HepG2 (cell line): ENCODE data around the gene URGCP. TPM values are rescaled to one million over a fixed set of nuclear protein-coding genes. Genes with fewer than 3 reads are reported as not detected.

Source experiments
- ATAC-seq: fragments of 200-7000 bp; cut with Tn5 transposase; 3 replicates; pipeline ENCODE4 v1.9.1; 2020; ENCODE audit warnings: mild to moderate bottlenecking, moderate library complexity
- BruUV-seq: library from RNA; stranded (reverse); fragments of 400-500 nt; replicated peaks from 2 replicates; lab custom pipeline; 2021; lab: Mats Ljungman, UMichigan
- CTCF ChIA-PET: fragments of 300-600 bp; formaldehyde crosslinking; extraction: SDS; loops from one replicate; lab custom pipeline; 2021; ENCODE audit warnings: low total read pairs, inconsistent platforms, low intra/inter-chr PET ratio; lab: Yijun Ruan, JAX
- POLR2A ChIA-PET: fragments of 350-600 bp; sonication (Branson Sonifier 250); formaldehyde crosslinking; loops from one replicate; lab custom pipeline; 2020; ENCODE audit warnings: antibody characterized with exemption, inconsistent platforms; lab: Yijun Ruan, JAX
- DNase-seq: peaks from one replicate; pipeline ENCODE4 v3.0.0-alpha.2; 2015; ENCODE audit warnings: low spot score
- FAIRE-seq: peaks from 3 replicates; lab custom pipeline; 2011; peaks lifted over from hg19 to GRCh38; lab: Jason Lieb, UNC
- H2AFZ ChIP-seq: one replicate; pipeline ENCODE4 v1.6.1; 2011; ENCODE audit warnings: low read length, inconsistent platforms
- H3K27ac ChIP-seq: fragments of 300-600 bp; 3 replicates; pipeline ENCODE4 v1.8.0; 2011; ENCODE audit warnings: mixed run types, mild to moderate bottlenecking, mixed read lengths, low read length, inconsistent platforms; ENCODE audit not compliant: insufficient read depth; ENCODE audit errors: extremely low read length
- H3K27me3 ChIP-seq, 2 experiments: fragments of 200-600 bp in 1 of 2; 2 replicates in 1 of 2; 3 replicates in 1 of 2; pipeline versions ENCODE4 v1.6.0 to v1.8.0; 2011; ENCODE audit warnings: low read length in 2 of 2, mild to moderate bottlenecking in 2 of 2, moderate library complexity in 2 of 2, inconsistent platforms in 1 of 2; ENCODE audit not compliant: insufficient read depth in 2 of 2, control insufficient read depth in 1 of 2
- H3K36me3 ChIP-seq, 2 experiments: fragments of 200-600 bp in 1 of 2; replicated peaks in 1 of 2; 2 replicates in 1 of 2; 3 replicates in 1 of 2; pipeline versions ENCODE4 v1.5.1 to v1.8.0; 2011; ENCODE audit warnings: low read length in 2 of 2, inconsistent platforms in 1 of 2; ENCODE audit not compliant: insufficient read depth in 2 of 2, control insufficient read depth in 1 of 2
- H3K4me1 ChIP-seq: 2 replicates; pipeline ENCODE4 v1.5.1; 2012; ENCODE audit warnings: low read length, inconsistent platforms; ENCODE audit not compliant: insufficient read depth
- H3K4me2 ChIP-seq: 2 replicates; pipeline ENCODE4 v1.6.0; 2011; ENCODE audit warnings: low read depth, low read length, inconsistent platforms
- H3K4me3 ChIP-seq, 3 experiments: fragments of 200-600 bp in 1 of 3; sonication (generic), shearing (Covaris generic) in 1 of 3; replicated peaks in 1 of 3; 2 replicates each; pipeline ENCODE4 v1.5.1; 2011 to 2016; ENCODE audit warnings: low read length in 3 of 3, inconsistent platforms in 2 of 3, low read depth in 2 of 3, mild to moderate bottlenecking in 2 of 3, control low read depth in 1 of 3, mixed read lengths in 1 of 3; ENCODE audit not compliant: insufficient read depth in 1 of 3
- H3K79me2 ChIP-seq: one replicate; pipeline ENCODE4 v1.6.1; 2011; ENCODE audit warnings: low read length, inconsistent platforms; ENCODE audit not compliant: insufficient read depth
- H3K9ac ChIP-seq: 2 replicates; pipeline ENCODE4 v1.6.0; 2011; ENCODE audit warnings: mild to moderate bottlenecking, low read depth, low read length, inconsistent platforms; ENCODE audit not compliant: insufficient read depth
- H3K9me3 ChIP-seq: 2 replicates; pipeline ENCODE4 v1.5.1; 2012; ENCODE audit warnings: mild to moderate bottlenecking, low read length
- H4K20me1 ChIP-seq: 2 replicates; pipeline ENCODE4 v1.6.0; 2011; ENCODE audit warnings: inconsistent platforms, mild to moderate bottlenecking, low read length, moderate library complexity; ENCODE audit not compliant: insufficient read depth
- ARNT ChIP-seq: fragments of 450-650 bp; IDR thresholded peaks from 2 replicates; pipeline ENCODE4 v1.6.1; 2017
- KLF15 ChIP-seq: sonication (generic); formaldehyde crosslinking; IDR thresholded peaks from 2 replicates; pipeline ENCODE4 v1.8.1; 2023; ENCODE audit warnings: borderline replicate concordance, mild to moderate bottlenecking, inconsistent platforms, missing genetic modification reagents, mixed read lengths
- SIX1 ChIP-seq: sonication (generic); formaldehyde crosslinking; IDR thresholded peaks from 2 replicates; pipeline ENCODE4 v1.4.0; 2020; ENCODE audit warnings: missing genetic modification reagents, borderline replicate concordance
- SMAD3 ChIP-seq: sonication (generic); formaldehyde crosslinking; IDR thresholded peaks from 2 replicates; pipeline ENCODE4 v1.4.0; 2020; ENCODE audit warnings: missing genetic modification reagents
- SOX6 ChIP-seq, 2 experiments: fragments of 450-650 bp in 1 of 2; sonication (generic) in 1 of 2; formaldehyde crosslinking in 1 of 2; IDR thresholded peaks; 2 replicates each; pipeline versions ENCODE4 v1.4.0 to v1.6.1; 2017 to 2020; ENCODE audit warnings: antibody characterized with exemption in 1 of 2, mild to moderate bottlenecking in 1 of 2, missing genetic modification reagents in 1 of 2
- SUZ12 ChIP-seq: fragments of 150-350 bp; IDR thresholded peaks from 2 replicates; pipeline ENCODE4 v1.6.1; 2014; ENCODE audit warnings: low read depth, low read length
- ZBTB42 ChIP-seq: sonication (generic); formaldehyde crosslinking; IDR thresholded peaks from 2 replicates; pipeline ENCODE4 v1.5.0; 2020; ENCODE audit warnings: mild to moderate bottlenecking, missing genetic modification reagents
- ZC3H4 ChIP-seq: sonication (generic); formaldehyde crosslinking; IDR thresholded peaks from 2 replicates; pipeline ENCODE4 v1.4.0; 2020; ENCODE audit warnings: missing genetic modification reagents, borderline replicate concordance
- ZKSCAN8 ChIP-seq: IDR thresholded peaks from 2 replicates; pipeline ENCODE4 v1.6.1; 2016; ENCODE audit warnings: borderline replicate concordance, missing genetic modification reagents, missing compliant biosample characterization
- ZNF543 ChIP-seq: sonication (generic); formaldehyde crosslinking; IDR thresholded peaks from 2 replicates; pipeline ENCODE4 v1.4.0; 2020; ENCODE audit warnings: mild to moderate bottlenecking, missing genetic modification reagents
- ZNF556 ChIP-seq: sonication (generic); formaldehyde crosslinking; IDR thresholded peaks from 2 replicates; pipeline ENCODE4 v1.4.0; 2020; ENCODE audit warnings: mild to moderate bottlenecking, missing genetic modification reagents, borderline replicate concordance
- ZNF781 ChIP-seq: sonication (generic); formaldehyde crosslinking; IDR thresholded peaks from 2 replicates; pipeline ENCODE4 v1.5.1; 2020; ENCODE audit warnings: borderline replicate concordance, mild to moderate bottlenecking, missing genetic modification reagents; ENCODE audit errors: not compliant biosample characterization
- WGBS: methylation state at CpG from one replicate; pipeline ENCODE4 v1.1.6; 2017; ENCODE audit warnings: low lambda C conversion rate; 5-methylcytosine and 5-hydroxymethylcytosine counted together
- in situ Hi-C: cut with HindIII; loops from 2 replicates; pipeline ENCODE4 v1.10.0; 2017; ENCODE audit warnings: low pct_unique_long_range_greater_than_20kb; ENCODE audit not compliant: extremely low pct_ligation_motif_present
- intact Hi-C: fragments of 100-400 bp; cut with micrococcal nuclease; formaldehyde crosslinking; loops from one replicate; pipeline ENCODE4 v1.10.0; 2022; ENCODE audit not compliant: unreplicated experiment
- polyA plus RNA-seq, 8 experiments: library from polyadenylated mRNA; depleted of rRNA in 3 of 8; stranded (reverse) in 7 of 8; unstranded in 1 of 8; fragments of >200 nt; fragmentation: Illumina TruSeq in 4 of 8; extraction: Trizol in 4 of 8; gene quantifications; 2 replicates each; pipeline versions ENCODE4 v1.2.1 to v1.2.3, GENCODE V29; 2011 to 2016; ENCODE audit warnings: low read depth in 4 of 8, missing spikeins in 1 of 8, mixed read lengths in 1 of 8; ENCODE audit not compliant: insufficient read depth in 1 of 8
- total RNA-seq, 5 experiments: library from RNA; depleted of rRNA; stranded (reverse); fragments of >200 nt; fragmentation: Illumina TruSeq; extraction: Trizol; gene quantifications; 2 replicates each; pipeline ENCODE4 v1.2.3, GENCODE V29; 2016; ENCODE audit warnings: low read depth in 1 of 5
- TF ChIP-seq, protein P1 (sequence below): sonication (generic); formaldehyde crosslinking; IDR thresholded peaks from 2 replicates; pipeline ENCODE4 v1.5.1; 2020; ENCODE audit warnings: missing genetic modification reagents, mild to moderate bottlenecking, borderline replicate concordance
- TF ChIP-seq, protein P2 (sequence below): sonication (generic); formaldehyde crosslinking; IDR thresholded peaks from 2 replicates; pipeline ENCODE4 v1.4.0; 2020; ENCODE audit warnings: missing genetic modification reagents

URGCP gene
- total and polyA plus RNA-seq, 2 of the 13 experiments (the other 11 are each of a cell fraction or from before 2014, with no cell fraction given): 22.3 to 25.8 TPM

DNA sequence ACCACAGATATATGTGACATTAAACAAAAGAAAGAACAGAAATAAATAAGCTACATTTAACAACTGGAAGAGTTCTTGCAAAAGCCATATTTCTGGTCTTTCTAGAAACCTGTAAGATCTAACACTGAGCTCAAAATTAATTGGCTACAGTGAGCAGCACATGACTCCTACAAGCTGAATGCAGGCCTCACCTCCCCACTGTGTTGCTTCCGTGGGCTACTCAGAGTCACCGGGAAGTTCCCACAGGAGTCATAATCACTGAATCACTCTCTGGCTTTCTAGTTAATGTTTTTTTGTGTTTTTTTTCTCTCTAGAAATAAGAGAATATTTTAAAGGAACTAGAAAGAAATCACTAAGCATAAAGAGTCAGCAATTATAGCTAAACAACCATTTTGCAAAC, 26.9 kb downstream of the URGCP start:
- ChIA-PET CTCF (no interaction called here), POLR2A (interaction anchor here (1.3 kb wide), 1 partner anchor 10 kb away, joined by 6 read pairs; the partner anchor contains the start of gene MRPS24)
- Histone ChIP-seq H3K36me3 (peaks cover 29 to 80% of the 10 kb centered on the region in 2 experiments; a peak in 4 of 5 replicates), H3K4me3 (no peak overlapping the region), H2AFZ (no peak overlapping the region), H3K9me3 (no peaks in the 10 kb centered on the region), H3K79me2 (no peaks in the 10 kb centered on the region), H4K20me1 (no peaks in the 10 kb centered on the region), H3K9ac (no peak overlapping the region), H3K4me1 (no peaks in the 10 kb centered on the region), H3K27me3 (no peaks in the 10 kb centered on the region), H3K4me2 (no peak overlapping the region), H3K27ac (no peak overlapping the region)
- intact Hi-C loops (no loop called here), in situ Hi-C loops (no loop called here)
- 63% methylated on average over 2 of the region's 2 CpGs for WGBS
- FAIRE-seq (no peak), ATAC-seq (no peak), DNase-seq (no peak)
- TF ChIP-seq, protein P1, sequence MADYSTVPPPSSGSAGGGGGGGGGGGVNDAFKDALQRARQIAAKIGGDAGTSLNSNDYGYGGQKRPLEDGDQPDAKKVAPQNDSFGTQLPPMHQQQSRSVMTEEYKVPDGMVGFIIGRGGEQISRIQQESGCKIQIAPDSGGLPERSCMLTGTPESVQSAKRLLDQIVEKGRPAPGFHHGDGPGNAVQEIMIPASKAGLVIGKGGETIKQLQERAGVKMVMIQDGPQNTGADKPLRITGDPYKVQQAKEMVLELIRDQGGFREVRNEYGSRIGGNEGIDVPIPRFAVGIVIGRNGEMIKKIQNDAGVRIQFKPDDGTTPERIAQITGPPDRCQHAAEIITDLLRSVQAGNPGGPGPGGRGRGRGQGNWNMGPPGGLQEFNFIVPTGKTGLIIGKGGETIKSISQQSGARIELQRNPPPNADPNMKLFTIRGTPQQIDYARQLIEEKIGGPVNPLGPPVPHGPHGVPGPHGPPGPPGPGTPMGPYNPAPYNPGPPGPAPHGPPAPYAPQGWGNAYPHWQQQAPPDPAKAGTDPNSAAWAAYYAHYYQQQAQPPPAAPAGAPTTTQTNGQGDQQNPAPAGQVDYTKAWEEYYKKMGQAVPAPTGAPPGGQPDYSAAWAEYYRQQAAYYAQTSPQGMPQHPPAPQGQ (CRISPR knock-in tag): no peak
- TF ChIP-seq KLF15 (no peak), ZC3H4 (no peak), ZNF556 (CRISPR knock-in tag) (no peak), ZBTB42 (no peak), ZKSCAN8 (CRISPR knock-in tag) (no peak), SMAD3 (CRISPR knock-in tag) (no peak)
- BruUV-seq: no TSS peak

DNA sequence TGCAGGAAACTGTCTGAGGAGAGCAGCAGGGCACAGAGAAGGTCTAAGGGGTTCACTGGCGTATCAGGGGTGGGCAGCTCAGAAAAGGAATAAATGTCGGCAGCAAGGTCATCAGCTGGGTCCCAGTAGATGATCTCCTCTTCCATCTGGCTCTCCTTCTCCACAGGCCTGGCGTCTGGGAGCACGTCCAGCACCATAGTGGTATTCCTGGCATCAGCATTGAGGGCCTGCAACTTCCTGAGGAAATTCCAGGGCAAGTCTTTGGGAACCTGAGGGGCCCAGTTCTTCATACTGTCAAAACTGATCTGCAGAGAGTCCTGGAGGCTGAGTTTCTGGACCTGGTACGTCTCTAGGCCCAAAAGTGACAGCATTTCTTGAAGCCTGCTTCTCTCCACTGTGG, 27.5 kb downstream of the URGCP start:
- ChIA-PET POLR2A (interaction anchor here (1.3 kb wide), 1 partner anchor 9 kb away, joined by 6 read pairs; the partner anchor contains the start of gene MRPS24), CTCF (no interaction called here)
- peaks cover 26 to 75% of the 10 kb centered on the region in 2 experiments for H3K36me3 ChIP-seq
- DNase-seq (no peak), FAIRE-seq (no peak), ATAC-seq (no peak)
- intact Hi-C loops (no loop called here), in situ Hi-C loops (no loop called here)
- no peaks in the 10 kb centered on the region for H3K4me1 ChIP-seq
- no peak overlapping the region for H3K27ac ChIP-seq
- no peaks in the 10 kb centered on the region for H3K27me3 ChIP-seq
- H3K79me2 ChIP-seq: no peaks in the 10 kb centered on the region
- no peaks in the 10 kb centered on the region for H3K9me3 ChIP-seq
- WGBS: 100% methylated on average over 5 of the region's 5 CpGs
- no peak overlapping the region for H3K4me2 ChIP-seq
- no peak overlapping the region for H3K9ac ChIP-seq
- no peak overlapping the region for H3K4me3 ChIP-seq
- H4K20me1 ChIP-seq: no peaks in the 10 kb centered on the region
- no TSS peak for BruUV-seq
- H2AFZ ChIP-seq: no peak overlapping the region
- TF ChIP-seq ARNT: no peak
- TF ChIP-seq ZNF543: no peak
- no peak for TF ChIP-seq ZNF781 (CRISPR knock-in tag)
- no peak for TF ChIP-seq SUZ12
- TF ChIP-seq, protein P2, sequence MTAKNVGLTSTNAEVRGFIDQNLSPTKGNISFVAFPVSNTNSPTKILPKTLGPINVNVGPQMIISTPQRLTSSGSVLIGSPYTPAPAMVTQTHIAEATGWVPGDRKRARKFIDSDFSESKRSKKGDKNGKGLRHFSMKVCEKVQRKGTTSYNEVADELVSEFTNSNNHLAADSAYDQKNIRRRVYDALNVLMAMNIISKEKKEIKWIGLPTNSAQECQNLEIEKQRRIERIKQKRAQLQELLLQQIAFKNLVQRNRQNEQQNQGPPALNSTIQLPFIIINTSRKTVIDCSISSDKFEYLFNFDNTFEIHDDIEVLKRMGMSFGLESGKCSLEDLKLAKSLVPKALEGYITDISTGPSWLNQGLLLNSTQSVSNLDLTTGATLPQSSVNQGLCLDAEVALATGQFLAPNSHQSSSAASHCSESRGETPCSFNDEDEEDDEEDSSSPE: no peak
- no peak for TF ChIP-seq SOX6 (IDR thresholded peaks at IDR 0.05)
- TF ChIP-seq SOX6 (CRISPR knock-in tag; IDR thresholded peaks at IDR 0.05): no peak
- no peak for TF ChIP-seq SIX1 (CRISPR knock-in tag)
